ENCODE measurements around the gene LRMDA. TPM values are rescaled to one million over a fixed set of nuclear protein-coding genes. Genes with fewer than 3 reads are reported as not detected.

LRMDA gene
- total RNA-seq, 4 donors from 2014 or later, result 1.5 to 15.7 (median 4.6) TPM

DNA sequence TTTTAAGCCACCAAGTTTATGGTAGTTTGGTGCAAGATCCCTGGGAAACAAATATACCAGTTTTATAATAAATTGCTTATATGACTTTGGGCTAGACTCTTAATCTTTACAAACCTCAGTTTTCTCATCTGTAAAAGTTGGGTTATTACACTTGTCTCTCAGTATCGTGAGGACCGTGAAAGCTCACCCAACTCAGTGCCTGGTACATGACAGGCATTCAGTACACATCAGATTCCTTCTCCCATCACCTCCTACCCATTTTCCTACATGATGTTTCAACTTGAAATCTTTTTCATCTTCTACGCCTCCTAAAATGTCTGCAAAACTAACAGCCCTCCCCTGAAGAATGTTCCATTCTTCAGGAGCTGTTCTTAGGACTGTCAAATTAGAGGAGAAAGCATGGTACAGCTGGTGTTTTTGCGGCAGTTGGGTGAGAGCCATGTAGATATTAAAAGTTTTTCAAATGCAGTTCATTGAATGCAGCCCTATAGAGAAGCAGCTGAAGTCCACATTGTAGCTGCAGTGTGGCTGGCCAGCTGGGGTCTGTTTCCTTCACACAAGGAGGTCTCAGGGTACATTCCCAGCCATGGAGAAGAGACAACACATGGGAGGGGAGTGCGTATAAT lies 812.8 kb downstream of the LRMDA start:
- Histone ChIP-seq H3K27me3 (no peaks in the 10 kb centered on the region), H3K36me3 (no peaks in the 10 kb centered on the region), H3K4me3 (no peak overlapping the region), H3K9me3 (no peaks in the 10 kb centered on the region), H3K27ac (peak overlapping the region in 1 of 2 donors; percentile 9), H3K4me1 (no peaks in the 10 kb centered on the region)
- intact Hi-C loops (cut with DNase I; ENCODE audit: low total_unique reads), result no loop called here
- TF ChIP-seq, protein P1, sequence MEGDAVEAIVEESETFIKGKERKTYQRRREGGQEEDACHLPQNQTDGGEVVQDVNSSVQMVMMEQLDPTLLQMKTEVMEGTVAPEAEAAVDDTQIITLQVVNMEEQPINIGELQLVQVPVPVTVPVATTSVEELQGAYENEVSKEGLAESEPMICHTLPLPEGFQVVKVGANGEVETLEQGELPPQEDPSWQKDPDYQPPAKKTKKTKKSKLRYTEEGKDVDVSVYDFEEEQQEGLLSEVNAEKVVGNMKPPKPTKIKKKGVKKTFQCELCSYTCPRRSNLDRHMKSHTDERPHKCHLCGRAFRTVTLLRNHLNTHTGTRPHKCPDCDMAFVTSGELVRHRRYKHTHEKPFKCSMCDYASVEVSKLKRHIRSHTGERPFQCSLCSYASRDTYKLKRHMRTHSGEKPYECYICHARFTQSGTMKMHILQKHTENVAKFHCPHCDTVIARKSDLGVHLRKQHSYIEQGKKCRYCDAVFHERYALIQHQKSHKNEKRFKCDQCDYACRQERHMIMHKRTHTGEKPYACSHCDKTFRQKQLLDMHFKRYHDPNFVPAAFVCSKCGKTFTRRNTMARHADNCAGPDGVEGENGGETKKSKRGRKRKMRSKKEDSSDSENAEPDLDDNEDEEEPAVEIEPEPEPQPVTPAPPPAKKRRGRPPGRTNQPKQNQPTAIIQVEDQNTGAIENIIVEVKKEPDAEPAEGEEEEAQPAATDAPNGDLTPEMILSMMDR (IDR thresholded peaks at IDR 0.05), result no peak
- no peak for TF ChIP-seq POLR2A (IDR thresholded peaks at IDR 0.05)
- no peak for DNase-seq

DNA sequence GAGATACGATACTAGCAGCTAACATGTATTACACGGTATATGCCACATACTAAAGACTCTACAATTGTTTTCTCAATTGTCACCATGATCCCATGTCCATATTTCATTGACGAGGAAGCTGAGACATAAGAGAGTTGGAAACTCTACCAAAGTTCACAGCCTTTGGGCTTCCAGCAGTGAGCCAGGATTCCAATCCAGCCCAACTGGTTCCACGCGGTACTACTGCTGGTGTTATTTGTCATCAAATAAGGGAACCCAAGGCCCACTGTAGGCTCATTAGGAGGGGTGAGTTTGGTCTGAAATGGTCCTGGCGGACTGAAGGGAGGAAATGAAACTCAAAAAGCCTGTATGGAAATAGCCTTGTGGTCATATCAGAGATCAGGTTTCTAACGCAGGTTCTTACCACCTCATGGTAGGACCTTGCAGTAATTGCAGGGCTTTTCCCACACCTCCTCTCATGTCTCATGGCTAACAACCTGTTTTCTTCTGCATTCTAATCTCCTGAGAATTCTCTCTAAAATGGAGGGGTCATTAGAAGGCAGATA lies 814.6 kb downstream of the LRMDA start:
- Histone ChIP-seq H3K4me1 (no peaks in the 10 kb centered on the region), H3K9me3 (no peaks in the 10 kb centered on the region), H3K27me3 (no peaks in the 10 kb centered on the region), H3K36me3 (no peaks in the 10 kb centered on the region), H3K4me3 (no peak overlapping the region), H3K27ac (no peak overlapping the region)
- TF ChIP-seq POLR2A (IDR thresholded peaks at IDR 0.05), result no peak
- TF ChIP-seq, protein P1 (IDR thresholded peaks at IDR 0.05), result no peak
- DNase-seq, result no peak
- intact Hi-C loops (cut with DNase I; ENCODE audit: low total_unique reads), result no loop called here

DNA sequence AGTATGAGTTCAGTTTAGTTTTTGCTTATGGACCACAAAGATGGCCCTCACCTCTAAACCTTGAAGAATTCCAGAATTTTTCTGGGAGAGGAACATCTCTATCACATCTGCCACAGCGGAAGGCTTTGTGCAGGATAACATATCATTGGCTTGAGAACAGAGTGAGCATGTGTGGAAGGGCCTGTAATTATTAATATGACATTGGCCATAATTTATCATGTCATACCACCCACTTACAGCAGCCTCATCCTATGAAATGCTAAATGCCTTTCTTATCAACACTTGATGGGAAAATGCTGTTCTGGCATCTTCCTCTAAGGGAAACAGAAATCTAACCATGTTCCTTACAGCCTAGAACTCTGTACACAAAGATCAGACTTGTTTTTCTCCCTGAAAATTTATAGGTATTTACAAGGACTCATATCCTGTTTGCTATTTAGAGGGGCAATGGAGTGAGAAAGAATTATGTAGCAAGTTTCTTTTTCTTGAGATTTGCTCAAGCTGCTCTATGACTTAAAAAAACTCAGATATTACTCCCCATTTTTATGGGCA lies 817.3 kb downstream of the LRMDA start:
- H3K4me1 ChIP-seq, result peaks cover 0 to 12% of the 10 kb centered on the region in 2 donors
- no peaks in the 10 kb centered on the region for H3K27me3 ChIP-seq
- TF ChIP-seq, protein P1 (IDR thresholded peaks at IDR 0.05), result no peak
- TF ChIP-seq POLR2A (IDR thresholded peaks at IDR 0.05), result no peak
- peak overlapping the region; percentile 53 to 66 for H3K27ac ChIP-seq
- no peaks in the 10 kb centered on the region for H3K36me3 ChIP-seq
- DNase-seq, result no peak
- H3K9me3 ChIP-seq, result no peaks in the 10 kb centered on the region
- H3K4me3 ChIP-seq, result no peak overlapping the region
- intact Hi-C loops (cut with DNase I; ENCODE audit: low total_unique reads), result no loop called here

DNA sequence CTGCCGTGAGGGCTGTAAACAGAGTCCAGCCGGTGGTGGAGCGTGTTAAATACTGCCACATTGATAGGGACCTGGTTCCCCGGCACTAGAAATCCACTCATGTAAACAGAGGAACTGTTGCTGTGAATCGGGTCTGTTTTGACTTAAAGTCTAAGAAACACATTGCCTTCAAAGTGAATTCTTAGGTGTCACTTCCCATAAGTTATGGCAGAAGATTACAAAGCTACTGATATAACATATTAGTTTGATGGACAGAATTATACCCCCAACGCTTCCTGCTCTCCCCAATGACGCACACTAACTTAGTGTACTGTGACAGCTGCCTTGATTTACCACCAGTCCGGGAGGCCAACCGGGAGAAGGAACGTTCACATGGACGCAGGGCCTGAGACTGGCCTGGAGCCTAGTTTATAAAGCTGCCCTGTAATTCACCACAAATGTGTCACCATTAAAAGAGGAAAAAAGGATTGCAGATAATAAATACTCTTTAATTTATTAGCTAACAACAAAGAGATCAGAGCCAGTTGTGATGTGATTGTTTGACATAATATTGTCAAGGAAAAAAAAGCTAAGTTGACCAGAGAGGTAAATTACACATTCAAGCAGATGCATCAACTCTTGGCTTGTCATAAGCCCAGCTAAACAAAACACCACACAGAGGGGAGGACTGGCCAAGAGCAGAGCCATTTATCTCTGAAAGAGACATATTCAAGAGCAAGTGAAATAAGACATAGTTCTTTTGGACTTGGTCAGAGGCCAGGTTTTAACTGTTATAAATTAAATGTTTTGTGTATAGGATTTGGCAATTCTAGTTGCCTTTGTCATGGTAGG lies 820.6 kb downstream of the LRMDA start:
- no peaks in the 10 kb centered on the region for H3K9me3 ChIP-seq
- no peak overlapping the region for H3K4me3 ChIP-seq
- H3K27me3 ChIP-seq, result no peaks in the 10 kb centered on the region
- peak; percentile 95 to 99 for DNase-seq
- H3K27ac ChIP-seq, result peak overlapping the region; percentile 70 to 76
- H3K36me3 ChIP-seq, result no peaks in the 10 kb centered on the region
- H3K4me1 ChIP-seq, result peaks cover 0 to 12% of the 10 kb centered on the region in 2 donors
- TF ChIP-seq, protein P1 (IDR thresholded peaks at IDR 0.05), result peak in 1 of 4 experiments; percentile 14
- no peak for TF ChIP-seq POLR2A (IDR thresholded peaks at IDR 0.05)
- intact Hi-C loops (cut with DNase I; ENCODE audit: low total_unique reads), result no loop called here
